GM19025 (cell line): ENCODE measurements around the gene C3orf33.
A peak's percentile ranks its signal among the peaks of the same experiment; 100 is the strongest.

ENCODE experiments used
- ATAC-seq: cut with Tn5 transposase; IDR thresholded peaks from one replicate; pipeline ENCODE4 v1.9.1; 2021; ENCODE audit warnings: mild to moderate bottlenecking, low read depth, moderate library complexity; ENCODE audit not compliant: unreplicated experiment

The C3orf33 gene

GRCh38 chr3:155744010-155744625 lies 62.0 kb downstream of the C3orf33 start:
- peak; percentile 19 for ATAC-seq

GRCh38 chr3:155743606-155744005 lies 62.5 kb downstream of the C3orf33 start:
- no peak for ATAC-seq

- no peak for ATAC-seq
Measured at GRCh38 chr3:155742349-155742965, 63.6 kb downstream of the C3orf33 start.

- no peak for ATAC-seq
Measured at GRCh38 chr3:155741603-155742002, 64.5 kb downstream of the C3orf33 start.

GRCh38 chr3:155741101-155741500 lies 65.0 kb downstream of the C3orf33 start:
- no peak for ATAC-seq

GRCh38 chr3:155739154-155739553 lies 66.9 kb downstream of the C3orf33 start:
- ATAC-seq = no peak

GRCh38 chr3:155738580-155739076 lies 67.5 kb downstream of the C3orf33 start:
- ATAC-seq = no peak

GRCh38 chr3:155737844-155738460 lies 68.1 kb downstream of the C3orf33 start:
- peak; percentile 92 for ATAC-seq

- no peak for ATAC-seq
Measured at GRCh38 chr3:155736381-155736780, 69.7 kb downstream of the C3orf33 start.

- ATAC-seq = no peak
Measured at GRCh38 chr3:155730843-155731242, 75.2 kb downstream of the C3orf33 start.

GRCh38 chr3:155727836-155728235 lies 78.2 kb downstream of the C3orf33 start:
- no peak for ATAC-seq

- no peak for ATAC-seq
Measured at GRCh38 chr3:155714295-155714718, 91.8 kb downstream of the C3orf33 start.
